Mesendoderm (in vitro differentiated cells): ENCODE data around the gene CTSA.
"Not testable (repeated sequence)": the region's sequence is repeated elsewhere in the genome, so short reads cannot be mapped to it uniquely, and the experiment has no call there.

Experiments
- DNase-seq: peaks from one replicate; pipeline ENCODE4 v3.0.0; 2013
- H2AK5ac ChIP-seq: 2 replicates; pipeline ENCODE4 v1.6.1; 2013; ENCODE audit warnings: low read length, inconsistent platforms
- H2BK120ac ChIP-seq: 2 replicates; pipeline ENCODE4 v1.6.1; 2013; ENCODE audit warnings: low read depth, mild to moderate bottlenecking, low read length, moderate library complexity, mixed read lengths
- H2BK15ac ChIP-seq: replicated peaks from 2 replicates; pipeline ENCODE4 v1.6.1; 2013; ENCODE audit warnings: low read depth, mild to moderate bottlenecking, moderate library complexity
- H2BK5ac ChIP-seq: 2 replicates; pipeline ENCODE4 v1.6.1; 2013; ENCODE audit warnings: low read length, inconsistent platforms
- H3K18ac ChIP-seq: 2 replicates; pipeline ENCODE4 v1.6.1; 2013; ENCODE audit warnings: mild to moderate bottlenecking, low read length, mixed read lengths
- H3K23ac ChIP-seq: one replicate; pipeline ENCODE4 v1.6.1; 2013; ENCODE audit warnings: low read length
- H3K27ac ChIP-seq: 2 replicates; pipeline ENCODE4 v1.5.1; 2013; ENCODE audit warnings: low read depth, mild to moderate bottlenecking, inconsistent platforms, low read length, moderate library complexity
- H3K27me3 ChIP-seq: 2 replicates; pipeline ENCODE4 v1.6.1; 2013; ENCODE audit warnings: low read length, control low read depth, mild to moderate bottlenecking, inconsistent platforms; ENCODE audit not compliant: insufficient read depth, poor library complexity
- H3K36me3 ChIP-seq: 2 replicates; pipeline ENCODE4 v1.6.1; 2013; ENCODE audit warnings: low read length, inconsistent platforms; ENCODE audit not compliant: control insufficient read depth, insufficient read depth
- H3K4ac ChIP-seq: one replicate; pipeline ENCODE4 v1.6.1; 2013; ENCODE audit warnings: low read depth, mild to moderate bottlenecking, low read length, moderate library complexity
- H3K4me1 ChIP-seq: 2 replicates; pipeline ENCODE4 v1.6.1; 2013; ENCODE audit warnings: low read depth, low read length, inconsistent platforms; ENCODE audit not compliant: control insufficient read depth
- H3K4me2 ChIP-seq: 2 replicates; pipeline ENCODE4 v1.6.1; 2013; ENCODE audit warnings: low read length
- H3K4me3 ChIP-seq: 2 replicates; pipeline ENCODE4 v1.5.1; 2013; ENCODE audit warnings: mild to moderate bottlenecking, low read length
- H3K56ac ChIP-seq: one replicate; pipeline ENCODE4 v1.6.1; 2013; ENCODE audit warnings: low read length
- H3K79me1 ChIP-seq: 2 replicates; pipeline ENCODE4 v1.6.1; 2013; ENCODE audit warnings: low read length, inconsistent platforms
- H3K79me2 ChIP-seq: 2 replicates; pipeline ENCODE4 v1.6.1; 2013; ENCODE audit warnings: mild to moderate bottlenecking, low read length; ENCODE audit not compliant: control insufficient read depth, insufficient read depth
- H3K9ac ChIP-seq: 2 replicates; pipeline ENCODE4 v1.6.1; 2013; ENCODE audit warnings: low read length, inconsistent platforms
- H4K5ac ChIP-seq: one replicate; pipeline ENCODE4 v1.6.1; 2013; ENCODE audit warnings: low read length
- H4K8ac ChIP-seq: one replicate; pipeline ENCODE4 v1.6.1; 2013; ENCODE audit warnings: low read depth, mild to moderate bottlenecking, control low read depth, low read length, moderate library complexity
- WGBS: extraction: QIAGEN DNeasy Blood & Tissue Kit; methylation state at CpG from one replicate; pipeline ENCODE4 v1.1.7; 2013; ENCODE audit warnings: low lambda C conversion rate, missing lambda C conversion rate; ENCODE audit not compliant: insufficient coverage; ENCODE audit errors: extremely low coverage; 5-methylcytosine and 5-hydroxymethylcytosine counted together

Gene CTSA

DNA sequence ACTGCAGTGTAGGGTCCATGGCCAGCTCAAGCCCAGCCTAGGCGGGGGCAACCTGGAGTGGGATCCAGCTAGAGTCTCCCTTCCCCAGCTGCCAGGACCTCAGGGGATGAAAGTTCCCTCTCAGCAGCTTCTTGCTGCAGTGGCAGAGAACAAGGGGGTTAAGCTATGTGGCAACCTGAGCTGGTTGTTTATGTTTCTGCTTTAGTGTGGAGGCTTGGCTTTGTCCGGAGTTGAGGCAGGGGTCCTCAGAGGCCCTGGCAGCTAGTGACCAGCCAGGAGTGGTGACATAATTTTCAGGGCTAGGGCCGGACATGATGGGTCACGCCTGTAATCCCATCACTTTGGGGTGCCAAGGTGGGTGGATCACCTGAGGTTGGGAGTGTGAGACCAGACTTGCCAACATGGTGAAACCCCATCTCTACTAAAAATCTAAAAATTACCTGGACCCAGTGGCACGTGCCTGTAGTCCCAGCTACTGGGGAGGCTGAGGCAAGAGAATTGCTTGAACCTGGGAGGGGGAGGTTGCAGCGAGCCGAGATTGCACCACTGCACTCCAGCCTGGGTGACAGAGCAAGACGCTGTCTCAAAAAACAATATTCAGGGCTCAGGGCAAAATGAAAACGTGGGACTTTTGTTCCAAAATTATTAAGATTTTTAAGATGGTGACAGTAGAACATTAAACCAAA lies 34.8 kb downstream of the CTSA start:
- Histone ChIP-seq H3K27ac (no peak overlapping the region), H2BK15ac (no peak overlapping the region), H3K9ac (no peak overlapping the region), H3K23ac (no peak overlapping the region), H2AK5ac (no peak overlapping the region), H3K36me3 (no peaks in the 10 kb centered on the region), H4K8ac (no peak overlapping the region), H2BK120ac (no peak overlapping the region), H3K79me1 (no peaks in the 10 kb centered on the region), H3K79me2 (no peaks in the 10 kb centered on the region), H3K4me1 (no peaks in the 10 kb centered on the region), H3K4me3 (no peak overlapping the region), H3K4ac (no peak overlapping the region), H3K27me3 (no peaks in the 10 kb centered on the region), H2BK5ac (no peak overlapping the region), H3K18ac (no peak overlapping the region), H3K4me2 (no peak overlapping the region), H3K56ac (no peak overlapping the region), H4K5ac (no peak overlapping the region)
- WGBS = no CpG with 5 or more reads among the region's 9 CpGs
- DNase-seq = no peak

- Histone ChIP-seq H3K27ac (no peak overlapping the region), H3K9ac (no peak overlapping the region), H4K5ac (no peak overlapping the region), H3K79me1 (no peaks in the 10 kb centered on the region), H2BK15ac (no peak overlapping the region), H2BK120ac (no peak overlapping the region), H2BK5ac (no peak overlapping the region), H3K4me2 (no peak overlapping the region), H3K23ac (no peak overlapping the region), H3K36me3 (no peaks in the 10 kb centered on the region), H3K4ac (no peak overlapping the region), H3K4me1 (no peaks in the 10 kb centered on the region), H3K4me3 (no peak overlapping the region), H3K56ac (no peak overlapping the region), H3K18ac (no peak overlapping the region), H4K8ac (no peak overlapping the region), H2AK5ac (no peak overlapping the region), H3K79me2 (no peaks in the 10 kb centered on the region), H3K27me3 (no peaks in the 10 kb centered on the region)
- DNase-seq = no peak
- no CpG with 5 or more reads among the region's 2 CpGs for WGBS
Observed at GRCh38 chr20:45926731-45927070, 35.6 kb downstream of the CTSA start.

GRCh38 chr20:45927071-45927878 lies 36.1 kb downstream of the CTSA start:
- Histone ChIP-seq H3K23ac (no peak overlapping the region), H4K8ac (no peak overlapping the region), H2AK5ac (no peak overlapping the region), H3K4me2 (no peak overlapping the region), H3K4me3 (no peak overlapping the region), H2BK15ac (no peak overlapping the region), H3K56ac (no peak overlapping the region), H2BK120ac (no peak overlapping the region), H3K27ac (no peak overlapping the region), H3K36me3 (no peaks in the 10 kb centered on the region), H2BK5ac (no peak overlapping the region), H3K9ac (no peak overlapping the region), H3K27me3 (no peaks in the 10 kb centered on the region), H3K4ac (no peak overlapping the region), H4K5ac (no peak overlapping the region), H3K79me2 (no peaks in the 10 kb centered on the region), H3K79me1 (no peaks in the 10 kb centered on the region), H3K4me1 (no peaks in the 10 kb centered on the region), H3K18ac (no peak overlapping the region)
- no peak for DNase-seq
- WGBS = no CpG with 5 or more reads among the region's 14 CpGs

DNA sequence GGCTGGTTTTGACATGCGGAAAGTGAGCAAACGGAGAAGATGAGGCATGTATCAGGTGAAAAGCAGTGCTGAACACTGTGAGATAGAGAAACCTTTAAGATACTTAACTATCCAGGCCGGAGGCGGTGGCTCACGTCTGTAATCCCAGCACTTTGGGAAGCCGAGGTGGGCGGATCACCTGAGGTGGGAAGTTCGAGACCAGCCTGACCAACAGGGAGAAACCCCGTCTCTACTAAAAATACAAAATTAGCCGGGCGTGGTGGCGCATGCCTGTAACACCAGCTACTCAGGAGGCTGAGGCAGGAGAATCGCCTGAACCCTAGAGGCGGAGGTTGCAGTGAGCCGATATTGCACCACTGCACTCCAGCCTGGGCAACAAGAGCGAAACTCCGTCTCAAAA lies 40.5 kb downstream of the CTSA start:
- not testable (repeated sequence) for H3K23ac ChIP-seq, H2BK15ac ChIP-seq, H3K79me2 ChIP-seq, H3K4me1 ChIP-seq, H3K56ac ChIP-seq, H3K27me3 ChIP-seq, H2AK5ac ChIP-seq, H3K18ac ChIP-seq, H3K27ac ChIP-seq, H3K4me2 ChIP-seq, H4K5ac ChIP-seq, H3K9ac ChIP-seq, H3K4ac ChIP-seq, H2BK120ac ChIP-seq, H2BK5ac ChIP-seq, H3K4me3 ChIP-seq, H3K36me3 ChIP-seq, H3K79me1 ChIP-seq, DNase-seq, H4K8ac ChIP-seq
- WGBS = no CpG with 5 or more reads among the region's 17 CpGs

DNA sequence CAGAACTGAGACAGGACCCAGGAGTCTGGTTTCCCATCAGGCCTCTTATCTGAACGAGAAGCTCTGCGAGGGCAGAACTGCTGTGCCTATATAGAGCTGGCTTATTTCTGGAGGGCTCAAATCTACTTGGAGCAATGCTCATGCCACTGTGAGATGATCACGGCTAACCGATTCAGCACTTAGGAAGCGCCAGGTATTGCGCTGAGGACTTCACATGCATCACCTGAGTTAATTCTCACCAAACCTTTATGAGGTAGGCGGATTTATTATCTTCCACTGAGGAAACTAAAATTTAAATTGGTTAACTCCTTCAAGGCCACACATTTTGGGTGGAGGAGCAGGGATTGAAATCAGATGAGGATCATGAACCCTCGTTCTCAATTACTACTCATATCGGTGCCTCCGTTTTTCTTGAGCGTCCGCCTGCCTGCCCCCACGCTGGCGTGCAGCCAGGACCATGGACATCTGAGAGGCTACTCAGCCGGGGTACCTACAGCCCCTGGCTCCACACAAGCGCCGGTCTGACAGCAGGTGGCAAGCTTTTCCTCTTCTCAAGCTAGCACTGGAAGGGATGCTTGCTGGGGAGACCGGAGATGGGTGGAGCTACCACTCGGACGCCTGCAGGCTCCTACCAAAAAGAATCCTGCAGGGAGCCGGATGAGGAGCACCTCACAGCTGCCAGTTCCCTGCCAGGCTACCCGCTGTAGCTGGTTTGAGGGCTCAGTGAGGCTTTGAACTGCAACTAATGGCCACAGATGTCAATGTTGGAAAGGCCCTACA lies 42.3 kb downstream of the CTSA start:
- peak overlapping the region; percentile 98 for H3K4me2 ChIP-seq
- peaks cover 9% of the 10 kb centered on the region for H3K79me1 ChIP-seq
- peak overlapping the region; percentile 22 for H3K18ac ChIP-seq
- peak overlapping the region; percentile 11 for H2BK5ac ChIP-seq
- no peak overlapping the region for H2BK120ac ChIP-seq
- H2AK5ac ChIP-seq = peak overlapping the region; percentile 35
- H4K5ac ChIP-seq = no peak overlapping the region
- peak overlapping the region; percentile 82 for H3K23ac ChIP-seq
- WGBS = no CpG with 5 or more reads among the region's 22 CpGs
- peak overlapping the region; percentile 72 for H3K9ac ChIP-seq
- no peak overlapping the region for H2BK15ac ChIP-seq
- H3K27me3 ChIP-seq = no peaks in the 10 kb centered on the region
- H3K4ac ChIP-seq = peak overlapping the region; percentile 61
- H3K79me2 ChIP-seq = peaks cover 7% of the 10 kb centered on the region
- no peak overlapping the region for H4K8ac ChIP-seq
- H3K4me1 ChIP-seq = peaks cover 5% of the 10 kb centered on the region
- peak overlapping the region; percentile 98 for H3K27ac ChIP-seq
- H3K4me3 ChIP-seq = peak overlapping the region; percentile 81
- peak; percentile 98 for DNase-seq
- peaks cover 2% of the 10 kb centered on the region for H3K36me3 ChIP-seq
- peak overlapping the region; percentile 87 for H3K56ac ChIP-seq
